Tibial nerve (tissue), 4 donors: ENCODE results near the gene WFDC12.

Experiments
- EP300 ChIP-seq, 2 donors: sonication (generic); formaldehyde crosslinking; IDR thresholded peaks; one replicate each; pipeline ENCODE4 v1.6.1; 2017; ENCODE audit warnings: antibody characterized with exemption in 2 of 2, mild to moderate bottlenecking in 1 of 2
- POLR2A ChIP-seq, 2 donors: fragments of 450-650 bp; IDR thresholded peaks; one replicate each; pipeline ENCODE4 v1.6.1; 2017; ENCODE audit warnings: antibody characterized with exemption in 2 of 2, mild to moderate bottlenecking in 2 of 2, moderate library complexity in 2 of 2
- TF ChIP-seq, protein P1 (sequence below), 5 experiments: fragments of 200-600 bp in 3 of 5; fragments of 450-650 bp in 2 of 5; sonication (generic) in 3 of 5; IDR thresholded peaks; one replicate each; pipeline ENCODE4 v1.5.1; 2016 to 2019; ENCODE audit warnings: antibody characterized with exemption in 5 of 5, mild to moderate bottlenecking in 3 of 5, moderate library complexity in 2 of 5

DNA sequence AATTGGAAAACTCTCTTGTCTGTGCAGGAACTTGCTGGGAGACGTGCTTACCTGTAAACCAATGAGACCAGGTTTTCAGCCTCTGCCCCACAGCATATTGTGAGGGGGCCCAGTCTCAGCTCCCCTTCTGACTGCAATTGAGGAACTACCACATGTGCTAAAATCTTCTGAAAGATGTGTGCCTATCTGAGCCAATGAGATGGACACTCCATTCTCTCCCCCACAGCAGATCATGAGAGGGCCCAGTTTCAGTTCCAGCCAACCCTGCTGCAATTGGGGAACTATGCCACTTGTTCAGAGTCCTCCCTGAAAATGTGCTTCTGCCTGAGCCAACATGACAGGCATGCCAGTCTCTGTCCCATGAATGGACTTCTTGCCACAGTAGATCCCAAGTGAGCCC, 29.5 kb upstream of the WFDC12 start:
- TF ChIP-seq, protein P1, sequence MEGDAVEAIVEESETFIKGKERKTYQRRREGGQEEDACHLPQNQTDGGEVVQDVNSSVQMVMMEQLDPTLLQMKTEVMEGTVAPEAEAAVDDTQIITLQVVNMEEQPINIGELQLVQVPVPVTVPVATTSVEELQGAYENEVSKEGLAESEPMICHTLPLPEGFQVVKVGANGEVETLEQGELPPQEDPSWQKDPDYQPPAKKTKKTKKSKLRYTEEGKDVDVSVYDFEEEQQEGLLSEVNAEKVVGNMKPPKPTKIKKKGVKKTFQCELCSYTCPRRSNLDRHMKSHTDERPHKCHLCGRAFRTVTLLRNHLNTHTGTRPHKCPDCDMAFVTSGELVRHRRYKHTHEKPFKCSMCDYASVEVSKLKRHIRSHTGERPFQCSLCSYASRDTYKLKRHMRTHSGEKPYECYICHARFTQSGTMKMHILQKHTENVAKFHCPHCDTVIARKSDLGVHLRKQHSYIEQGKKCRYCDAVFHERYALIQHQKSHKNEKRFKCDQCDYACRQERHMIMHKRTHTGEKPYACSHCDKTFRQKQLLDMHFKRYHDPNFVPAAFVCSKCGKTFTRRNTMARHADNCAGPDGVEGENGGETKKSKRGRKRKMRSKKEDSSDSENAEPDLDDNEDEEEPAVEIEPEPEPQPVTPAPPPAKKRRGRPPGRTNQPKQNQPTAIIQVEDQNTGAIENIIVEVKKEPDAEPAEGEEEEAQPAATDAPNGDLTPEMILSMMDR (IDR thresholded peaks at IDR 0.05), result no peak
- TF ChIP-seq EP300 (IDR thresholded peaks at IDR 0.05) (no peak), POLR2A (IDR thresholded peaks at IDR 0.05) (no peak)
